ENCODE results near the gene ARHGAP10.

ARHGAP10 gene

GRCh38 chr4:148052448-148052847 is 320.6 kb downstream of the ARHGAP10 start:
- DNase-seq = no peak

- DNase-seq = no peak
These were observed 321.6 kb downstream of the ARHGAP10 start for GRCh38 chr4:148053298-148054003.

GRCh38 chr4:148054275-148054674 is 322.4 kb downstream of the ARHGAP10 start:
- DNase-seq = no peak

- DNase-seq = no peak
These were observed 324.0 kb downstream of the ARHGAP10 start for GRCh38 chr4:148055844-148056243.

GRCh38 chr4:148056879-148057278 is 325.0 kb downstream of the ARHGAP10 start:
- DNase-seq = peak; percentile 40

GRCh38 chr4:148057516-148057915 is 325.6 kb downstream of the ARHGAP10 start:
- DNase-seq = no peak

GRCh38 chr4:148057984-148058859 is 326.3 kb downstream of the ARHGAP10 start:
- no peak for DNase-seq

GRCh38 chr4:148059617-148060180 is 327.8 kb downstream of the ARHGAP10 start:
- no peak for DNase-seq

GRCh38 chr4:148060264-148061140 is 328.6 kb downstream of the ARHGAP10 start:
- no peak for DNase-seq

- DNase-seq = no peak
These were observed 329.2 kb downstream of the ARHGAP10 start for GRCh38 chr4:148061141-148061481.

- DNase-seq = no peak
These were observed 329.9 kb downstream of the ARHGAP10 start for GRCh38 chr4:148061795-148062194.

- DNase-seq = no peak
These were observed 330.5 kb downstream of the ARHGAP10 start for GRCh38 chr4:148062301-148062950.

GRCh38 chr4:148064451-148064850 is 332.6 kb downstream of the ARHGAP10 start:
- DNase-seq = no peak

GRCh38 chr4:148065075-148065474 is 333.2 kb downstream of the ARHGAP10 start:
- no peak for DNase-seq

GRCh38 chr4:148067301-148067916 is 335.5 kb downstream of the ARHGAP10 start:
- DNase-seq = no peak

- DNase-seq = no peak
These were observed 336.4 kb downstream of the ARHGAP10 start for GRCh38 chr4:148068065-148068911.

- DNase-seq = no peak
These were observed 337.4 kb downstream of the ARHGAP10 start for GRCh38 chr4:148069086-148069894.

- no peak for DNase-seq
These were observed 337.9 kb downstream of the ARHGAP10 start for GRCh38 chr4:148069895-148070178.

- no peak for DNase-seq
These were observed 339.1 kb downstream of the ARHGAP10 start for GRCh38 chr4:148071009-148071408.

GRCh38 chr4:148072789-148073188 is 340.9 kb downstream of the ARHGAP10 start:
- no peak for DNase-seq
